ENCODE data around the gene DYNC2H1.

DNA sequence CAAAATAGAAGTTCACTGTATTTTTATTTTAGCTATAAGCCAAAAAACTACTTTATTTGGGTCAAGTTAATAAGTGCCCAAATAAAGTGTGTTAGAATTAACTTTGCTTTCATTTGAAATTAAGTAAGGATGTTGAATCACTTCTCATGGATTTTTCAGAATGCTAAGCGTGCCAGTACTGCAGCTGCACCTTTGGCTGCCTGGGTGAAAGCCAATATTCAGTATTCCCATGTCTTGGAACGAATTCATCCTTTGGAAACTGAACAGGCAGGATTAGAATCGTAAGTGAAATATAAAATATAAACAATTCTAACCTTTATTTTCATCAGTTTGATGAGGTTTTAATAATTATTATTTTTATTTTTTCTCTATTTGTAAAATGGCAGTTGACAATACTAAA is 113.6 kb downstream of the DYNC2H1 start:
- TF ChIP-seq POLR2A (IDR thresholded peaks at IDR 0.05) (no peak), POLR2AphosphoS5 (IDR thresholded peaks at IDR 0.05; ENCODE audit: insufficient read depth in 1 of 2, low read depth in 1 of 2) (no peak)
- TF ChIP-seq, protein P1, sequence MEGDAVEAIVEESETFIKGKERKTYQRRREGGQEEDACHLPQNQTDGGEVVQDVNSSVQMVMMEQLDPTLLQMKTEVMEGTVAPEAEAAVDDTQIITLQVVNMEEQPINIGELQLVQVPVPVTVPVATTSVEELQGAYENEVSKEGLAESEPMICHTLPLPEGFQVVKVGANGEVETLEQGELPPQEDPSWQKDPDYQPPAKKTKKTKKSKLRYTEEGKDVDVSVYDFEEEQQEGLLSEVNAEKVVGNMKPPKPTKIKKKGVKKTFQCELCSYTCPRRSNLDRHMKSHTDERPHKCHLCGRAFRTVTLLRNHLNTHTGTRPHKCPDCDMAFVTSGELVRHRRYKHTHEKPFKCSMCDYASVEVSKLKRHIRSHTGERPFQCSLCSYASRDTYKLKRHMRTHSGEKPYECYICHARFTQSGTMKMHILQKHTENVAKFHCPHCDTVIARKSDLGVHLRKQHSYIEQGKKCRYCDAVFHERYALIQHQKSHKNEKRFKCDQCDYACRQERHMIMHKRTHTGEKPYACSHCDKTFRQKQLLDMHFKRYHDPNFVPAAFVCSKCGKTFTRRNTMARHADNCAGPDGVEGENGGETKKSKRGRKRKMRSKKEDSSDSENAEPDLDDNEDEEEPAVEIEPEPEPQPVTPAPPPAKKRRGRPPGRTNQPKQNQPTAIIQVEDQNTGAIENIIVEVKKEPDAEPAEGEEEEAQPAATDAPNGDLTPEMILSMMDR (IDR thresholded peaks at IDR 0.05), result no peak
